Epithelial cell of prostate (primary cell): ENCODE measurements around the gene ETV6.
"Not testable (repeated sequence)": the region's sequence is repeated elsewhere in the genome, so short reads cannot be mapped to it uniquely, and the experiment has no call there.

Source experiments
- DNase-seq: peaks from one replicate; pipeline ENCODE4 v3.0.0-alpha.2; 2011; ENCODE audit warnings: low read depth, low spot score
- H3K27ac ChIP-seq: fragments of 450-650 bp; 2 replicates; pipeline ENCODE4 v1.5.1; 2017; ENCODE audit warnings: mild to moderate bottlenecking

Gene ETV6

DNA sequence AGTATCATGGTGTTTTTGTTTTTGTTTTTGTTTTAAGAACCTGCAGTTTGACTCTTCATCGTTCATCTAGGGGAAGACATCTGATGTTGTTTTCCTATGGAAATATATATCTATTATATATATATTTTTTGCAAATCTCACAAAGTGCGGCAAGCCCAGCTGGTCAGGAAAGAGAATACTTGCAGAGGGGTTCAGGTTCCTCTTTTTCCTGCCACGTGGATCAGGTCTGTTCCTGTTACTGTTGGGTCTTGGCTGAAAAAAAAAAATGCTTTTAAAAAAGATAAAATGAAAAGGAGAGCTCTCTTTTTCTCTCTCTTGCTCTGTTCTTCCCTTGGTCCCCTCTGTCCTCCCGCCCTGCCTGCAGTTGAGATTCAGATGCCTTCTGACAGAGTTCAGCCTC, 241.9 kb downstream of the ETV6 start:
- DNase-seq = no peak
- H3K27ac ChIP-seq = no peak overlapping the region

- H3K27ac ChIP-seq = no peak overlapping the region
- DNase-seq = no peak
Observed at GRCh38 chr12:11891754-11892386, 242.4 kb downstream of the ETV6 start.

DNA sequence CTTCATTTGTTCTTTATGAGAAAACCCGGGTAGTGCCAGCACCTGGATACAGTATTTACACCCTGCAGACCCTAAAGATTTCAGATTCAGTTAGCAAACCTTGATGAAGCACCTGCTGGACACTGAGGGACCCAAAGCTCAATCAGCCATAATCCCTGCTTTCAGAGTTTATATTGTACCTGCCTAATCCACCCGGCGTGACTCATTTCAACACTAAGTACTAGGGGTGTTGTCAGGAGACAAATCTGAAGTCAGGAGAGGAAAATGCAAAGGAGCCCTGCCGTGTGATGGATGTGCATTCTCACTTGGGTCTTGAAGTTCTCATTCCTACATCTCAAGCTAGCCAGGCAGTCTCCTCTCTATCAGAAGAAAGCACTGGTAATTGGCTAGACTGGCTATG, 244.5 kb downstream of the ETV6 start:
- no peak for DNase-seq
- no peak overlapping the region for H3K27ac ChIP-seq

GRCh38 chr12:11894890-11895289, 245.4 kb downstream of the ETV6 start:
- no peak for DNase-seq
- no peak overlapping the region for H3K27ac ChIP-seq

DNA sequence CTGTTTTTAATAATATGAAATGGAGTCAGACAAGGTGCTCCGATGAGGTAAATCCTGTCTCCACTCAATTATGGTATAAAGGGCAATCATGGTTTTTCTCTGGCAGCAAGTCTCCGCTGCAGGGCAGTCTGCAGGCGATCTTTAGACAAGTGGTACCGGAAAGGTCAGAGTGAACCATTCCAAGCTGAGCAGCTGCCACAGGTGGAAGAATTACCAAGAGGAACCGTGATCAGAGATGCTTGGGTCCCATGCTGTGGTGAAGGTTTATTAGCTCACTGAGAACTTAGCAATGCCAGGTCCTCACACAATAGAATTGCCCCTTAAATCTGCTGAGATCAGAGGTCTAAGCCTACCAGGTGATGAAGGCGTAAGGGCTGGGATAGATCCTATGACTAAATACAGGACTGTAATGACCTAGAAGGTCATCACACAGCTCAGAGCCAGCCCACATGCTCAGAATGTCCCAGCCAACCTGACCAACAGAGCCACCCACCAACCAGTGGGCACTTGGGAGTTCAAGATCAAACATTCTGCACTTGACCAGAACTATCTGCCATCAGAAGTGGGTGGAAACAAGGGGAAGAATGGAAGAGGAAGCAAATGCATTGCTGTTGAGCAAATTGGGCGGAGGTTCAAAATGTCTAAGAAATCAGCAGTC, 246.1 kb downstream of the ETV6 start:
- no peak for DNase-seq

GRCh38 chr12:11896417-11896929, 247.0 kb downstream of the ETV6 start:
- no peak for DNase-seq
- H3K27ac ChIP-seq = no peak overlapping the region

More for the DNA sequence above, 246.1 kb downstream of the ETV6 start:
- H3K27ac ChIP-seq = no peak overlapping the region

DNA sequence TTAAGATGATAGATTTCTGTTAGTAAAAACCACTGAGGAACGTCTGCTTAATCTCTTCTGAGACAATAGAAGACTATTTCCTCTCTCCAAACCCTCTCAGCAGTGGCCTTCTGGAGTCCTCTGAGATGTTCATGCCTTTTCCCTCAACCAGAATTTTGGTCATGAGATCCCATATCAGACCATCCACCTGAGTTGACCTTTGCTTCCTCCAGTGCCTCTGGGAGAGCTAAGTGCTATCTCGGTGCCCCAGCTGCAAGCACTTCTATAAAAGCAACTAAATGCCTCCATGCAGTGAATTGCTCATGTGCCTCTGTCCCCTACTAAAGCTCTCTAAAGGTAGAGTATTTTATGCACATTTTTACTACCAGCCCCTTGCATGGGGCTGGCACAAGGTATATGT, 248.4 kb downstream of the ETV6 start:
- DNase-seq = no peak
- H3K27ac ChIP-seq = no peak overlapping the region

- no peak for DNase-seq
- no peak overlapping the region for H3K27ac ChIP-seq
Observed at GRCh38 chr12:11901701-11902524, 252.4 kb downstream of the ETV6 start.

GRCh38 chr12:11902525-11902875, 253.0 kb downstream of the ETV6 start:
- no peak for DNase-seq
- H3K27ac ChIP-seq = no peak overlapping the region

GRCh38 chr12:11904124-11904523, 254.7 kb downstream of the ETV6 start:
- H3K27ac ChIP-seq = no peak overlapping the region
- DNase-seq = no peak

GRCh38 chr12:11905534-11905933, 256.1 kb downstream of the ETV6 start:
- no peak overlapping the region for H3K27ac ChIP-seq
- DNase-seq = no peak

DNA sequence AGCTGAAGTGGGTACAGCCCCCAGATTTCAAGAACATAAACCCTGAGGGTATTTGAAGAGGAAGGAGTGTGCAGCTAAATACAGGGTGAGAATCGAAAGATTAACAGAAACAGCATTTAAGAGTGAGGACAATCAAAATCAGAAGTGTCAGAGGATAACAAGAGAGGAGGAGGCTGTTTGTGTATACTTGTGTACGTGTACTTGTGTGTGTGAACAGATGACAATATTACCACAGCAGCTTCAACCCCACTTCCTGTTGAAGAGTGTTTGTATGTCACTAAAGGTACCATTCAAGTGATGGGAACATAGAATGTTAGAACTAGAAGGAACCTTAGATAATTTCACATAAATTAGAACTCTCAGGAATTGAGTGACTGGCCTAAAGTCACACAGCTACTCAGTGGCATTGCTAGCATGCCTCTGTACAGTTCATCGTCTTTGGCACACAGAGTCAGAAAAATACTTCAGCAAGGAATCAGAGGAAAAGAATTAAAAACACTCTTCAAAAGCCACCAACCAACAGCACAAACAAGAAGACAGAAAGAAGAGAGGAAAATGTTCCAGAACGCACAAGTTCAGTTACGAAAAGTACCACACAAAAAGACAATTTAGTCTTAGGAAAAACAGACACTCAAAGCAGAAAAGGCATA, 256.9 kb downstream of the ETV6 start:
- no peak overlapping the region for H3K27ac ChIP-seq
- no peak for DNase-seq

DNA sequence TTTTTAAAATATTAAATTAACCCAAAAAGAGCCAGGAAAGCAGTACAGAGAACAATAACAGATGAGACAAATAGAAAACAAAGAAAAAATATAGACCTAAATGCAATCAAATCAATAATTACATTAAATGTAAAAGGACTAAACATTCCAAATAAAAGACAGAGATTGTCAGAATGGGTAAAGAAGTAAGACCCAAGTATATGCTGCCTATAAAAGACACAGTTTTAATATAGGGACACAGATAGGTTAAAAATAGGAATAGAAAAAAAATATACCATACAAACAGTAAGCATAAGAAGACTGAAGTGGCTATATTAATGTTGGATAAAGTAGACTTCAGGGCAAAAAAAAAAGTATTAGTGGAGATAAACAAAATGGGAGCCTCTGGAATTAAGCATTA, 258.2 kb downstream of the ETV6 start:
- no peak overlapping the region for H3K27ac ChIP-seq
- no peak for DNase-seq

DNA sequence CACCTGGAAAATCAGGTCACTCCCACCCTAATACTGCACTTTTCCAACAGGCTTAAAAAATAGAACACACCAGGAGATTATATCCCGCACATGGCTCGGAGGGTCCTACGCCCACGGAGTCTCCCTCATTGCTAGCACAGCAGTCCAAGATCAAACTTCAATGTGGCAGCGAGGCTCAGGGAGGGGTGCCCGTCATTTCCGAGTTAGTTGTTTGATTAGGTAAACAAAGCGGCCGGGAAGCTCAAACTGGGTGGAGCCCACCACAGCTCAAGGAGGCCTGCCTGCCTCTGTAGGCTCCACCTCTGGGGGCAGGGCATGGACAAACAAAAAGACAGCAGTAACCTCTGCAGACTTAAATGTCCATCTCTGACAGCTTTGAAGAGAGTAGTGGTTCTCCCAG, 259.9 kb downstream of the ETV6 start:
- H3K27ac ChIP-seq, DNase-seq: not testable (repeated sequence)

- no peak overlapping the region for H3K27ac ChIP-seq
- DNase-seq = no peak
Observed at GRCh38 chr12:11916113-11916512, 266.6 kb downstream of the ETV6 start.

DNA sequence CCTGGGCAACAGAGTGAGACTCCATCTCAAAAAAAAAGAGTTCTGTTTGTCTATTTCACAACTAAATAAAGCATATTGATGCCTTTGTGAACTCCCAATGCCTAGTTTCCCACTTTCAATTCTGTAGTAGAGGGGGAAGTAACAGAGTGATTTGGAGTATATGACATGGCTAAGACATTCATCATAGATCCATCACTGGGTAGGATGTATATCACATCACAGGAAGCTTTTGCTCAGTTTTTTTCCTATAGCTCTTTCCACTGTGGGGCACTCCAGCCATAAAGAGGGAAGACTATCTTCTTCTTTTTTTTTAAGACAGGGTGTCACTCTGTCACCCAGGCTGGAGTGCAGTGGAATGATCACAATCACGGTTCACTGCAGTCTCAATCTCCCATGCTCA, 267.3 kb downstream of the ETV6 start:
- DNase-seq = no peak
- H3K27ac ChIP-seq = no peak overlapping the region

DNA sequence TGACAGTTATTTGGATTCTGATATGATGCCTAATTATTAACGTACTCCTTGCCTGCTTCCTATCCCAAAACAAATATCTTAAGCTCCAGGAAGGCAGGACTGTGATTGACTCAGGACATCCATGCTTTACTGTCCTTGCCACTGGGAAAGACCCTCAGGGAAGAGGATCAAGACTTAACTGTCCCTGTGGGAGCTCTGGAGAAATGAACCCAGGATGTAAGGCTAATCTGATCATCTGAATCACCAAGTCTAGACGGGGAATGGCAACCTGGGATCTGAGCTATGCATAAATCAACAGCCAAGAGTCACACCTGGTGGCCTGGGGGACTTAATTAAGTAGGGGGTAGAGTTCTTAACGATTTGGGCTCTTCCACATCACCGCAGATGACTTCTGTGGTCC, 268.0 kb downstream of the ETV6 start:
- DNase-seq = no peak
- no peak overlapping the region for H3K27ac ChIP-seq

GRCh38 chr12:11920231-11920630, 270.8 kb downstream of the ETV6 start:
- DNase-seq = no peak
- H3K27ac ChIP-seq = no peak overlapping the region

GRCh38 chr12:11922361-11922760, 272.9 kb downstream of the ETV6 start:
- no peak overlapping the region for H3K27ac ChIP-seq
- no peak for DNase-seq

DNA sequence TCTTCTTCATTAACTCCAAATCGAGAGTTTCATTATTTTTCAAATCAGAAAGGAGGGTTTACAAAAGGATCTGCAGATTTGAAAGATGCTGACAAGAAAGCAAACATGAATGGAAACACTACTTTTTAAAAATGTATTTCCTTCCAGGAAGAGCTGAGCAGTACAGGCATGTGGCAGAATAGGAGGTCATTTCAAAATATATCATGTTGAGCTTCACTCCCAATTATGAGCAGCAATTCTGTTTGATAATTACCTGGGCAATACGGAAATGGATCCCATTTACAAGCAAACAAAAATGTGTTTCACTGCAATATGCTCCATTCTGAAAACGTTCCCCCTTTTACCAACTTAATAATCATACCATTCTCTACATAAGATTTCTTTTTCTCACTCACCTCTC, 273.6 kb downstream of the ETV6 start:
- no peak overlapping the region for H3K27ac ChIP-seq
- DNase-seq = no peak
